Right lobe of liver (tissue), 6 donors: ENCODE measurements around the gene EPB41L3. TPM values are rescaled to one million over a fixed set of nuclear protein-coding genes. Genes with fewer than 3 reads are reported as not detected.

Experiments used
- ATAC-seq, 4 donors: fragments of 200-7000 bp; cut with Tn5 transposase; one replicate each; pipeline ENCODE4 v1.9.1; 2020; ENCODE audit warnings: mild to moderate bottlenecking in 4 of 4, moderate library complexity in 4 of 4
- DNase-seq, 3 donors: peaks; one replicate each; pipeline ENCODE4 v3.0.0-alpha.2; 2020
- H3K27ac ChIP-seq, 3 donors: fragments of 200-600 bp; one replicate each; pipeline ENCODE4 v1.8.0; 2022
- H3K27me3 ChIP-seq, 2 donors: fragments of 200-600 bp; one replicate each; pipeline ENCODE4 v1.8.0; 2022
- H3K36me3 ChIP-seq, 4 donors: fragments of 200-600 bp; sonication (generic) in 1 of 4; one replicate each; pipeline versions ENCODE4 v1.5.1 to v1.8.0; 2017 to 2022; ENCODE audit warnings: control low read depth in 1 of 4
- H3K4me1 ChIP-seq, 4 donors: fragments of 200-600 bp; sonication (generic) in 1 of 4; one replicate each; pipeline versions ENCODE4 v1.5.1 to v1.8.0; 2017 to 2022; ENCODE audit warnings: control low read depth in 1 of 4
- H3K4me3 ChIP-seq, 3 donors: fragments of 200-600 bp; one replicate each; pipeline ENCODE4 v1.8.0; 2022
- H3K9me3 ChIP-seq, 4 donors: fragments of 200-600 bp; sonication (generic) in 1 of 4; one replicate each; pipeline versions ENCODE4 v1.5.1 to v1.8.0; 2017 to 2022; ENCODE audit warnings: control low read depth in 1 of 4
- POLR2A ChIP-seq: fragments of 450-650 bp; IDR thresholded peaks from one replicate; pipeline ENCODE4 v1.6.1; 2017; ENCODE audit warnings: antibody characterized with exemption, mild to moderate bottlenecking
- WGBS: methylation state at CpG from one replicate; pipeline ENCODE4 v1.1.6; 2018; ENCODE audit warnings: low coverage, low lambda C conversion rate; ENCODE audit not compliant: insufficient coverage; ENCODE audit errors: missing lambda C conversion rate; 5-methylcytosine and 5-hydroxymethylcytosine counted together
- intact Hi-C, 2 donors: fragments of 100-400 bp; cut with DNase I; formaldehyde crosslinking; loops; one replicate each; pipeline versions ENCODE4 v1.11.2 to v1.14.1; 2022
- total RNA-seq, 6 experiments: library from RNA; depleted of rRNA in 2 of 6; stranded (reverse); fragments of >200 nt in 2 of 6; fragmentation: NEBNext Ultra II Directional in 3 of 6; extraction: Animal tissue kit (Norgen Biotek cat#: 25700) in 3 of 6; gene quantifications; one replicate each; pipeline versions ENCODE4 v1.1.0 to v1.2.4, GENCODE V29; 2016 to 2023
- TF ChIP-seq, protein P1 (sequence below), 4 donors: fragments of 200-600 bp in 3 of 4; fragments of 450-650 bp in 1 of 4; IDR thresholded peaks; one replicate each; pipeline versions ENCODE4 v1.5.1 to v1.8.0; 2016 to 2022; ENCODE audit warnings: antibody characterized with exemption in 4 of 4, mild to moderate bottlenecking in 2 of 4
- donor health status: DM: no; HTN: yes; CAD: no.
- donor health status: DM: no; HTN: no; CAD: no.
- donor health status: DM: no; HTN: no; CAD: no.
- donor health status: DM: no; HTN: yes; CAD: no.
- donor health status: DM: no; HTN: yes; CAD: no.

Gene EPB41L3
- total RNA-seq, 6 experiments from 2014 or later = 3.3 to 20.3 (median 6.2) TPM

DNA sequence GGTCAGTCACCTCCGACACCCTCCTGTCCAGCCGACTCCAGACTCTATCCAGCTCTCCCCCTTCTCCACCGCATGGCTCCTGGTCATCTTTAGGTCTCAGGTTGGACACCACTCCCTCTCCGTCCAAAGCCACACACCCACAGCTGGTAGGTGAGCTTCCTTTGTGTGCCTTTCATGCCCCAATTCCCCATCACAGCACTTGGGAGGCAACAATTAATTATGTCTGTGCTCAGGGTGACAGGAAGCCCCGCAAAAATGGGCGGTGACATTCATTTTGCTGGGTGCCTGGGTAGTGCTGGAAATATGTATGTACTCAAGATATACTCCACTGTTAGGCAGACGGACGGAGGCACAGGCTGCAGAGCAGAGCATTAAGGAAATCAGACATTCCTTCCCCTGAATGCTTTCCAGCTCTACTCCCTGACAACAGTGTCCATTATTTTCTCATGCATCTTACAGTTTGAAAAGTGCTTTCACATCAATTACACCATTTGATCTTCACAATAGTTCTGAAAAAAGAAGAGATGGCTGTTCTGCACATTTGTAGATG, 13.1 kb downstream of the EPB41L3 start:
- TF ChIP-seq, protein P1, sequence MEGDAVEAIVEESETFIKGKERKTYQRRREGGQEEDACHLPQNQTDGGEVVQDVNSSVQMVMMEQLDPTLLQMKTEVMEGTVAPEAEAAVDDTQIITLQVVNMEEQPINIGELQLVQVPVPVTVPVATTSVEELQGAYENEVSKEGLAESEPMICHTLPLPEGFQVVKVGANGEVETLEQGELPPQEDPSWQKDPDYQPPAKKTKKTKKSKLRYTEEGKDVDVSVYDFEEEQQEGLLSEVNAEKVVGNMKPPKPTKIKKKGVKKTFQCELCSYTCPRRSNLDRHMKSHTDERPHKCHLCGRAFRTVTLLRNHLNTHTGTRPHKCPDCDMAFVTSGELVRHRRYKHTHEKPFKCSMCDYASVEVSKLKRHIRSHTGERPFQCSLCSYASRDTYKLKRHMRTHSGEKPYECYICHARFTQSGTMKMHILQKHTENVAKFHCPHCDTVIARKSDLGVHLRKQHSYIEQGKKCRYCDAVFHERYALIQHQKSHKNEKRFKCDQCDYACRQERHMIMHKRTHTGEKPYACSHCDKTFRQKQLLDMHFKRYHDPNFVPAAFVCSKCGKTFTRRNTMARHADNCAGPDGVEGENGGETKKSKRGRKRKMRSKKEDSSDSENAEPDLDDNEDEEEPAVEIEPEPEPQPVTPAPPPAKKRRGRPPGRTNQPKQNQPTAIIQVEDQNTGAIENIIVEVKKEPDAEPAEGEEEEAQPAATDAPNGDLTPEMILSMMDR (IDR thresholded peaks at IDR 0.05) = no peak
- no peak for TF ChIP-seq POLR2A
- no peaks in the 10 kb centered on the region for H3K36me3 ChIP-seq
- DNase-seq = no peak
- ATAC-seq = no peak
- intact Hi-C loops = no loop called here
- no peaks in the 10 kb centered on the region for H3K4me1 ChIP-seq
- H3K9me3 ChIP-seq = no peaks in the 10 kb centered on the region
- no peaks in the 10 kb centered on the region for H3K27me3 ChIP-seq
- 69% methylated on average over 8 of the region's 8 CpGs for WGBS
- no peak overlapping the region for H3K27ac ChIP-seq
- H3K4me3 ChIP-seq = no peak overlapping the region

DNA sequence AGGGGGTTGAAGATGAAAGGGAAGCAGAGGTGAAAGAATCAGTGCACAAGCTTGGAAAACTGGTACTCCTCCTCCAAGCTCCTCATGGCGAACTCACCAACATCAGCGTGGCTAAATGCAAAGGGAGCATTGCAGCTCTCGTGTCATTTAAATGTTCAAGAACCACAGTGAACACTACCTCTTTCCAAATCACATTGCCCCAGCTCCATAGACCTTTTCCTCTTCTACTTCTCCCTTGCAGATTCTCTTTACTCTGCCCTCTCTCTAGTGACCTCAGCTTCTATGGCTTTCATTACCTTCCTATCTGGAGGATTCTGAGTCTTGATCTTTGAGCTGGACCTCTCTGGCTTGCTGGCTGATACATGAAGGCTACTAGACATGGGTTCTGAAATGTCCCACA, 14.3 kb downstream of the EPB41L3 start:
- no peak for DNase-seq
- Histone ChIP-seq H3K27ac (no peak overlapping the region), H3K9me3 (no peaks in the 10 kb centered on the region), H3K4me1 (no peaks in the 10 kb centered on the region), H3K4me3 (no peak overlapping the region), H3K27me3 (no peaks in the 10 kb centered on the region), H3K36me3 (no peaks in the 10 kb centered on the region)
- ATAC-seq = no peak
- TF ChIP-seq, protein P1 (IDR thresholded peaks at IDR 0.05) = no peak
- no peak for TF ChIP-seq POLR2A
- 50% methylated on average over 2 of the region's 3 CpGs for whole genome bisulfite sequencing
- intact Hi-C loops = no loop called here

GRCh38 chr18:5527603-5528002, 16.2 kb downstream of the EPB41L3 start:
- Histone ChIP-seq H3K4me3 (no peak overlapping the region), H3K27ac (no peak overlapping the region), H3K4me1 (no peaks in the 10 kb centered on the region), H3K9me3 (no peaks in the 10 kb centered on the region), H3K27me3 (no peaks in the 10 kb centered on the region), H3K36me3 (no peaks in the 10 kb centered on the region)
- TF ChIP-seq, protein P1 (IDR thresholded peaks at IDR 0.05) = no peak
- TF ChIP-seq POLR2A = no peak
- no peak for DNase-seq
- intact Hi-C loops = no loop called here
- peak; percentile 28 to 54 (median 48) for ATAC-seq
- WGBS = 26% methylated on average over 6 of the region's 6 CpGs

DNA sequence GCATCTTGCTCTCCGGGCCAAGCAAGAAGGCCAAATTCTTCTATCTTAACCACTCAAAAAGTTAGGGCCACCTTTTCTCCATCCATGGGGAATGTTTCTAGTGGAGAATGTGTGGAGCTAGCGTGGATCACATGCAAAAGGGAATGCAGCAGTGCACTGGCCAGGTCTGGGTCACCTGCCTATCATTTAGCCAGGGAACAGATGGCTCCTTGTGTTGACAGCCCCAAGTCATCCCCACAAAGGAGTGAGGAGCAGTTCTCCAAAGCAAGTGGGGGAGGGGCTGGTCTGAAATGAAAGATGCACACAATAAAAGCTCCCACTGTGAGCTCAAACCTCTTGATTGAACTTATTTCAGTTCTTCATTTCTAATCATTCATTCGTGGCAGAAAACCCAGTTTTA, 19.1 kb downstream of the EPB41L3 start:
- Histone ChIP-seq H3K27ac (no peak overlapping the region), H3K9me3 (no peaks in the 10 kb centered on the region), H3K27me3 (no peaks in the 10 kb centered on the region), H3K4me3 (no peak overlapping the region), H3K36me3 (no peaks in the 10 kb centered on the region), H3K4me1 (no peaks in the 10 kb centered on the region)
- no peak for ATAC-seq
- intact Hi-C loops = no loop called here
- TF ChIP-seq POLR2A = no peak
- TF ChIP-seq, protein P1 (IDR thresholded peaks at IDR 0.05) = no peak
- 69% methylated on average over 3 of the region's 3 CpGs for WGBS
- no peak for DNase-seq

DNA sequence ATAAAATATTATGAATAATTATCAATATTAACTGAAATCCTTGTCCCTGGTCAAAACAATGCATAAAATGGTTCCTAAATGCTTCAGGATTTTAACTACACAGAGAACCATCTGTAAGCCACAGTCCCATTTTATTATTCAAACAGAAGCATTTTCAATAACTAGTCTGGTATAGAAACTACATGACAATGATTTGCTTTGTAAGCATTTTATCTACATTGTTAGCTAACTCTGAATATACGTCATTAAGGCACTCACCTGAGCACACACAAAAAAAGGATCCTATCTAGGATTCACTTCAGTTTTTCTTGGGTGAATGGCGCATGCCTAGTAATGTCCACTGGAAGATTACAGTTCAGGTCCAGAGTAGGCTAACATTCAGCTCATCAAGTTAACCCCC, 22.8 kb downstream of the EPB41L3 start:
- Histone ChIP-seq H3K4me1 (no peaks in the 10 kb centered on the region), H3K4me3 (no peak overlapping the region), H3K27me3 (no peaks in the 10 kb centered on the region), H3K9me3 (no peaks in the 10 kb centered on the region), H3K27ac (no peak overlapping the region), H3K36me3 (no peaks in the 10 kb centered on the region)
- WGBS = 81% methylated on average over 2 of the region's 2 CpGs
- ATAC-seq = no peak
- TF ChIP-seq, protein P1 (IDR thresholded peaks at IDR 0.05) = no peak
- no peak for TF ChIP-seq POLR2A
- no peak for DNase-seq
- intact Hi-C loops = no loop called here
